Kidney tubule cell (primary cell): ENCODE data around the gene MYH6.
"Not testable (repeated sequence)": the region's sequence is repeated elsewhere in the genome, so short reads cannot be mapped to it uniquely, and the experiment has no call there.

Experiments used
- DNase-seq: peaks from one replicate; pipeline ENCODE4 v3.0.0-alpha.2; 2018; ENCODE audit warnings: low spot score

MYH6 gene

GRCh38 chr14:23414254-23414653 lies 6.2 kb upstream of the MYH6 start:
- no peak for DNase-seq

GRCh38 chr14:23413681-23414080 lies 5.6 kb upstream of the MYH6 start:
- DNase-seq = no peak

- DNase-seq = no peak
Observed at GRCh38 chr14:23411563-23412525, 3.8 kb upstream of the MYH6 start.

GRCh38 chr14:23409966-23410635 lies 2.0 kb upstream of the MYH6 start:
- no peak for DNase-seq

GRCh38 chr14:23409475-23409874 lies 1.4 kb upstream of the MYH6 start:
- no peak for DNase-seq

GRCh38 chr14:23408307-23408630 lies 196 bp upstream of the MYH6 start:
- no peak for DNase-seq

GRCh38 chr14:23406725-23407355 lies 1.2 kb downstream of the MYH6 start:
- no peak for DNase-seq

GRCh38 chr14:23406244-23406643 lies 1.8 kb downstream of the MYH6 start:
- DNase-seq = no peak

GRCh38 chr14:23405516-23406025 lies 2.5 kb downstream of the MYH6 start:
- no peak for DNase-seq

- no peak for DNase-seq
Observed at GRCh38 chr14:23405096-23405495, 3.0 kb downstream of the MYH6 start.

GRCh38 chr14:23404331-23404900 lies 3.7 kb downstream of the MYH6 start:
- DNase-seq = no peak

- no peak for DNase-seq
Observed at GRCh38 chr14:23403908-23404307, 4.2 kb downstream of the MYH6 start.

- no peak for DNase-seq
Observed at GRCh38 chr14:23403139-23403438, 5.0 kb downstream of the MYH6 start.

- no peak for DNase-seq
Observed at GRCh38 chr14:23402296-23403138, 5.6 kb downstream of the MYH6 start.

- no peak for DNase-seq
Observed at GRCh38 chr14:23401291-23401690, 6.8 kb downstream of the MYH6 start.

GRCh38 chr14:23400496-23401149 lies 7.5 kb downstream of the MYH6 start:
- not testable (repeated sequence) for DNase-seq

- DNase-seq = no peak
Observed at GRCh38 chr14:23399591-23399990, 8.5 kb downstream of the MYH6 start.

GRCh38 chr14:23399136-23399535 lies 8.9 kb downstream of the MYH6 start:
- DNase-seq = no peak

- DNase-seq = no peak
Observed at GRCh38 chr14:23398348-23398747, 9.7 kb downstream of the MYH6 start.

GRCh38 chr14:23396781-23397407 lies 11.2 kb downstream of the MYH6 start:
- no peak for DNase-seq

- DNase-seq = no peak
Observed at GRCh38 chr14:23396126-23396525, 11.9 kb downstream of the MYH6 start.
